CD14-positive monocyte (primary cell): ENCODE measurements around the gene BMAL2. TPM values are rescaled to one million over a fixed set of nuclear protein-coding genes. Genes with fewer than 3 reads are reported as not detected.

ENCODE experiments used
- DNase-seq, 3 donors: peaks; one replicate each; pipeline ENCODE4 v3.0.0-alpha.2; 2011 to 2022
- H2AFZ ChIP-seq: 2 replicates; pipeline ENCODE4 v1.6.0; 2012; ENCODE audit warnings: mild to moderate bottlenecking, low read depth, low read length, inconsistent platforms; ENCODE audit not compliant: insufficient read depth, poor library complexity, severe bottlenecking
- H3K27ac ChIP-seq, 2 donors: 1 replicate in 1 of 2; 2 replicates in 1 of 2; pipeline ENCODE4 v1.5.1; 2012 to 2013; ENCODE audit warnings: low read length in 2 of 2, control low read depth in 1 of 2, inconsistent platforms in 1 of 2, low read depth in 1 of 2, mild to moderate bottlenecking in 1 of 2
- H3K27me3 ChIP-seq, 2 donors: one replicate each; pipeline versions ENCODE4 v1.6.0 to v1.6.1; 2011 to 2013; ENCODE audit warnings: low read length in 2 of 2; ENCODE audit not compliant: control insufficient read depth in 2 of 2, insufficient read depth in 2 of 2
- H3K36me3 ChIP-seq, 2 donors: replicated peaks in 1 of 2; 1 replicate in 1 of 2; 2 replicates in 1 of 2; pipeline versions ENCODE4 v1.5.1 to v1.6.1; 2012 to 2013; ENCODE audit warnings: low read length in 2 of 2, control low read depth in 1 of 2, inconsistent platforms in 1 of 2, mild to moderate bottlenecking in 1 of 2; ENCODE audit not compliant: insufficient read depth in 2 of 2, control insufficient read depth in 1 of 2
- H3K4me1 ChIP-seq, 2 donors: 1 replicate in 1 of 2; 2 replicates in 1 of 2; pipeline versions ENCODE4 v1.5.1 to v1.6.1; 2012 to 2013; ENCODE audit warnings: low read length in 2 of 2, control low read depth in 1 of 2, inconsistent platforms in 1 of 2, mild to moderate bottlenecking in 1 of 2, moderate library complexity in 1 of 2; ENCODE audit not compliant: insufficient read depth in 2 of 2, control insufficient read depth in 1 of 2
- H3K4me2 ChIP-seq: replicated peaks from 2 replicates; pipeline ENCODE3; 2012; ENCODE audit warnings: low read length, moderate library complexity, mild to moderate bottlenecking; ENCODE audit not compliant: poor library complexity, severe bottlenecking; ENCODE audit errors: extremely low read depth
- H3K4me3 ChIP-seq, 3 experiments: fragments of 200-600 bp in 1 of 3; sonication (generic) in 1 of 3; replicated peaks in 1 of 3; 1 replicate in 2 of 3; 2 replicates in 1 of 3; pipeline ENCODE4 v1.5.1; 2011 to 2013; ENCODE audit warnings: low read length in 3 of 3, mild to moderate bottlenecking in 3 of 3, control low read depth in 2 of 3, low read depth in 2 of 3, inconsistent platforms in 1 of 3, moderate library complexity in 1 of 3
- H3K79me2 ChIP-seq: 2 replicates; pipeline ENCODE4 v1.6.0; 2012; ENCODE audit warnings: mild to moderate bottlenecking, control low read depth, inconsistent platforms, low read length, moderate library complexity; ENCODE audit not compliant: insufficient read depth
- H3K9ac ChIP-seq: 2 replicates; pipeline ENCODE4 v1.6.0; 2017; ENCODE audit warnings: low read length, mild to moderate bottlenecking; ENCODE audit not compliant: insufficient read depth, poor library complexity, severe bottlenecking
- H3K9me3 ChIP-seq, 2 donors: replicated peaks in 1 of 2; 1 replicate in 1 of 2; 2 replicates in 1 of 2; pipeline versions ENCODE4 v1.5.1 to v1.6.1; 2012 to 2013; ENCODE audit warnings: low read length in 2 of 2, control low read depth in 1 of 2; ENCODE audit not compliant: control insufficient read depth in 1 of 2, insufficient read depth in 1 of 2
- H4K20me1 ChIP-seq: 2 replicates; pipeline ENCODE4 v1.6.0; 2012; ENCODE audit warnings: mild to moderate bottlenecking, low read length, control low read depth, moderate library complexity; ENCODE audit not compliant: insufficient read depth
- H3K27ac Mint-ChIP-seq, 7 donors: one replicate each; pipeline ENCODE4 v1.8.0; 2020; ENCODE audit warnings: mild to moderate bottlenecking in 7 of 7, mixed read lengths in 7 of 7, moderate library complexity in 6 of 7, inconsistent platforms in 2 of 7
- H3K27me3 Mint-ChIP-seq, 3 donors: one replicate each; pipeline ENCODE4 v1.8.0; 2021 to 2022; ENCODE audit warnings: low read depth in 3 of 3, mild to moderate bottlenecking in 3 of 3, mixed read lengths in 3 of 3, moderate library complexity in 3 of 3, inconsistent platforms in 1 of 3
- H3K36me3 Mint-ChIP-seq, 2 donors: one replicate each; pipeline ENCODE4 v1.8.0; 2020; ENCODE audit warnings: mixed read lengths in 2 of 2, inconsistent platforms in 1 of 2, mild to moderate bottlenecking in 1 of 2
- H3K4me1 Mint-ChIP-seq: one replicate; pipeline ENCODE4 v1.8.0; 2020; ENCODE audit warnings: mild to moderate bottlenecking, mixed read lengths
- H3K4me3 Mint-ChIP-seq, 2 donors: one replicate each; pipeline ENCODE4 v1.8.0; 2020; ENCODE audit warnings: mild to moderate bottlenecking in 2 of 2, mixed read lengths in 2 of 2, moderate library complexity in 1 of 2
- H3K9me3 Mint-ChIP-seq, 7 donors: one replicate each; pipeline ENCODE4 v1.8.0; 2020 to 2022; ENCODE audit warnings: mixed read lengths in 7 of 7, mild to moderate bottlenecking in 6 of 7, moderate library complexity in 6 of 7, inconsistent platforms in 2 of 7
- WGBS: methylation state at CpG from one replicate; pipeline ENCODE4 v1.1.5; 2013; ENCODE audit warnings: missing lambda C conversion rate; ENCODE audit not compliant: insufficient coverage; 5-methylcytosine and 5-hydroxymethylcytosine counted together
- intact Hi-C, 2 donors: fragments of 100-400 bp; cut with micrococcal nuclease; formaldehyde crosslinking; loops; one replicate each; pipeline versions ENCODE4 v1.15.0 to v1.15.1; 2023
- polyA plus RNA-seq, 3 donors: library from polyadenylated mRNA; depleted of rRNA in 1 of 3; unstranded in 2 of 3; stranded (reverse) in 1 of 3; fragments of 300-500 nt in 2 of 3; fragments of >200 nt in 1 of 3; fragmentation: Illumina TruSeq in 2 of 3; gene quantifications; 1 replicate in 2 of 3; 2 replicates in 1 of 3; pipeline ENCODE4 v1.2.3, GENCODE V29; 2012 to 2021
- TF ChIP-seq, protein P1 (sequence below): fragments of 200-600 bp; IDR thresholded peaks from one replicate; pipeline ENCODE4 v1.8.0; 2022; ENCODE audit warnings: antibody characterized with exemption, mild to moderate bottlenecking

Gene BMAL2
- polyA plus RNA-seq, 3 donors: 0.55 to 2.1 (median 1.8) TPM

DNA sequence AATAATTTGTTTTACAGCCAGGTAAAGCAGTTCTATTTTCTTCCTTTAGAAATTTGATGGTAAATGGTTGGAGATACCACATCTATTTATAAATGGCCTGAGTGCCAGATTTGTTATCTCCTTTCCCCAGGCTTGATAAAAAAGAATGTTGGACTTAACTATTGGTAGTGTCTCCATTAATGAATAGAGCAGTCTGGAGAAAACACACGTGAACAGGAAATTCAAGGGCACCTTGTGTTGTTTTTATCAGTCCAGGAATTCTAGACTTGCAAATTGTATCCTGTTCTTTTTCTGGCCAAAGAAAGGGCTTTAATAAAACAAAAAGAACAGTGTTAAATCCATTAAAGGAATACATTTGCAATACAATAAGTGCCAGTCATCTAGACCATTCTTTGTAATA is 40.8 kb upstream of the BMAL2 start:
- H2AFZ ChIP-seq: no peak overlapping the region
- Mint-ChIP-seq H3K4me1 (peaks cover 2% of the 10 kb centered on the region), H3K9me3 (no peaks in the 10 kb centered on the region), H3K36me3 (peaks cover 29 to 36% of the 10 kb centered on the region in 2 donors), H3K27ac (no peak overlapping the region), H3K4me3 (no peak overlapping the region), H3K27me3 (no peaks in the 10 kb centered on the region)
- H3K4me2 ChIP-seq: no peak overlapping the region
- no peak for DNase-seq
- no peaks in the 10 kb centered on the region for H3K4me1 ChIP-seq
- H3K36me3 ChIP-seq: peaks cover 0 to 12% of the 10 kb centered on the region in 2 donors
- no peak overlapping the region for H3K27ac ChIP-seq
- peaks cover 31% of the 10 kb centered on the region for H3K79me2 ChIP-seq
- TF ChIP-seq, protein P1, sequence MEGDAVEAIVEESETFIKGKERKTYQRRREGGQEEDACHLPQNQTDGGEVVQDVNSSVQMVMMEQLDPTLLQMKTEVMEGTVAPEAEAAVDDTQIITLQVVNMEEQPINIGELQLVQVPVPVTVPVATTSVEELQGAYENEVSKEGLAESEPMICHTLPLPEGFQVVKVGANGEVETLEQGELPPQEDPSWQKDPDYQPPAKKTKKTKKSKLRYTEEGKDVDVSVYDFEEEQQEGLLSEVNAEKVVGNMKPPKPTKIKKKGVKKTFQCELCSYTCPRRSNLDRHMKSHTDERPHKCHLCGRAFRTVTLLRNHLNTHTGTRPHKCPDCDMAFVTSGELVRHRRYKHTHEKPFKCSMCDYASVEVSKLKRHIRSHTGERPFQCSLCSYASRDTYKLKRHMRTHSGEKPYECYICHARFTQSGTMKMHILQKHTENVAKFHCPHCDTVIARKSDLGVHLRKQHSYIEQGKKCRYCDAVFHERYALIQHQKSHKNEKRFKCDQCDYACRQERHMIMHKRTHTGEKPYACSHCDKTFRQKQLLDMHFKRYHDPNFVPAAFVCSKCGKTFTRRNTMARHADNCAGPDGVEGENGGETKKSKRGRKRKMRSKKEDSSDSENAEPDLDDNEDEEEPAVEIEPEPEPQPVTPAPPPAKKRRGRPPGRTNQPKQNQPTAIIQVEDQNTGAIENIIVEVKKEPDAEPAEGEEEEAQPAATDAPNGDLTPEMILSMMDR: no peak
- no CpG with 5 or more reads among the region's 1 CpG for WGBS
- H3K4me3 ChIP-seq: no peak overlapping the region
- no peaks in the 10 kb centered on the region for H3K27me3 ChIP-seq
- intact Hi-C loops: no loop called here
- no peaks in the 10 kb centered on the region for H3K9me3 ChIP-seq
- no peak overlapping the region for H3K9ac ChIP-seq
- peaks cover 98% of the 10 kb centered on the region for H4K20me1 ChIP-seq

DNA sequence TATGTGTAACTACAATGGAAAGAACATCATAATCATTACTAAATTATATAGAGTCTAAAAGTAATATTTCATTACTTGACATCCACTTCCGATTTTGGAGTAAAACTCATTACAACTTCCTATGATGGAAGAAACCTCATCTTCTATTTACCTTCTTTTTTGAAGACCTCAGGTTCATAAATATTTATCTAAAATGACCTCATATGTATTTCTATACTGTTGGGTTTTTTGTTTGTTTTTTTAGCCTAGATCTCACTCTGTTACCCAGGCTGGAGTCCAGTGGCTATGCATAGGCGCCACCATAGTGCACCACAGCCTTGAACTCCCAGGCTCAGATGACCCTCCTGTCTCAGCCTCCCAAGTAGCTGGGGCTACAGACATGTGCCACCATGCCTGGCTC is 39.9 kb upstream of the BMAL2 start:
- H3K36me3 ChIP-seq: peaks cover 2 to 20% of the 10 kb centered on the region in 2 donors
- H3K9ac ChIP-seq: no peak overlapping the region
- Mint-ChIP-seq H3K27ac (no peak overlapping the region), H3K36me3 (peaks cover 30 to 36% of the 10 kb centered on the region in 2 donors), H3K27me3 (no peaks in the 10 kb centered on the region), H3K4me3 (no peak overlapping the region), H3K4me1 (peaks cover 2% of the 10 kb centered on the region), H3K9me3 (no peaks in the 10 kb centered on the region)
- H3K27me3 ChIP-seq: no peaks in the 10 kb centered on the region
- H3K9me3 ChIP-seq: no peaks in the 10 kb centered on the region
- intact Hi-C loops: no loop called here
- 100% methylated on average over 1 of the region's 2 CpGs for WGBS
- TF ChIP-seq, protein P1: no peak
- H3K4me3 ChIP-seq: no peak overlapping the region
- peaks cover 98% of the 10 kb centered on the region for H4K20me1 ChIP-seq
- H3K79me2 ChIP-seq: peaks cover 24% of the 10 kb centered on the region
- no peaks in the 10 kb centered on the region for H3K4me1 ChIP-seq
- H3K4me2 ChIP-seq: no peak overlapping the region
- H2AFZ ChIP-seq: no peak overlapping the region
- DNase-seq: no peak
- no peak overlapping the region for H3K27ac ChIP-seq
